Activated T-helper 2 cell treated with anti-CD3 and anti-CD28 coated beads, Interferon-gamma antibody, Interleukin-2, Interleukin-4, amounts not matched to agents 10 μg/mL and 5 μg/mL and 100 μg/mL, durations not matched to agents 14 hours and 24 hours and 36 hours (primary cell): ENCODE results near the gene UBTFL1. TPM values are rescaled to one million over a fixed set of nuclear protein-coding genes. Genes with fewer than 3 reads are reported as not detected.
A peak's percentile ranks its signal among the peaks of the same experiment; 100 is the strongest.

ENCODE experiments used
- DNase-seq: peaks from one replicate; pipeline ENCODE4 v3.0.0; 2021; ENCODE audit warnings: low spot score
- H3K27ac Mint-ChIP-seq: one replicate; pipeline ENCODE4 v1.8.0; 2021; ENCODE audit warnings: mixed read lengths
- H3K27me3 Mint-ChIP-seq: one replicate; pipeline ENCODE4 v1.8.0; 2021; ENCODE audit warnings: low read depth, mixed read lengths
- H3K36me3 Mint-ChIP-seq: one replicate; pipeline ENCODE4 v1.8.0; 2021; ENCODE audit warnings: low read depth, mixed read lengths
- H3K4me1 Mint-ChIP-seq: one replicate; pipeline ENCODE4 v1.8.0; 2021; ENCODE audit warnings: low read depth, mixed read lengths
- H3K4me3 Mint-ChIP-seq: one replicate; pipeline ENCODE4 v1.8.0; 2021; ENCODE audit warnings: low read depth, mild to moderate bottlenecking, moderate library complexity, mixed read lengths
- H3K9me3 Mint-ChIP-seq: one replicate; pipeline ENCODE4 v1.8.0; 2021; ENCODE audit warnings: mixed read lengths
- intact Hi-C: fragments of 100-400 bp; cut with micrococcal nuclease; formaldehyde crosslinking; loops from one replicate; pipeline ENCODE4 v1.15.1; 2023
- total RNA-seq: library from RNA; stranded (reverse); gene quantifications from 2 replicates; pipeline ENCODE4 v1.2.3, GENCODE V29; 2022

UBTFL1 gene
- total RNA-seq, 1 donor from 2014 or later, result not detected

DNA sequence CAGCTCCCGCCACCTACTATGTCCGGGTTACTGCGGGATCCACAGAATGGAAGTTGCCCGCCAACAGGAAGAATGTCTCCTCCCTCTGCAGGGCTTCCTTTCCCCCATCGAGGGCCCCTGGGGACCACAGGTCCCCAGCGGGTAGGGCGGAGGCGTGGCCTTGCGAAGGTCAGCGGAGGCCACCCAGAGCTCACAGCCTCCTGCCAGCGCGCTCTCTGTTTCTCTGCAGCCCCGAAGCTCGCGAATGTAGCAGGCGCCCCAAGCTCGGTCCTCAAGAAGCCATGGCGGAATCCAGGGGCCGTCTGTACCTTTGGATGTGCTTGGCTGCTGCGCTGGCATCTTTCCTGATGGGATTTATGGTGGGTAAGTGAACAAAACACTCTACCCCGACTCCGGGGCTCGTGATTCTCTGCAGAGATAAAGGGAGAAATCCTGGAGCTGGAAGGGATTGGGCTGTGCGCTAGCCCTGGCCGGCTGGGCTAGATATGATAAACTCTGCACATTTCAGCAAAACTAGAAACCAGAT lies 48.8 kb downstream of the UBTFL1 start, which contains the start of gene NAALAD2:
TSS of gene NAALAD2 (plus strand) at position 186 of the 526 bp plus-strand sequence. CDS start at position 282, 96 bp downstream.
- DNase-seq, result no peak
- no peaks in the 10 kb centered on the region for H3K36me3 Mint-ChIP-seq
- H3K27me3 Mint-ChIP-seq, result peaks cover 40% of the 10 kb centered on the region
- peak within 1 kb of the TSS; percentile 43 for H3K4me3 Mint-ChIP-seq
- no peak within 1 kb of the TSS for H3K27ac Mint-ChIP-seq
- H3K9me3 Mint-ChIP-seq, result no peaks in the 10 kb centered on the region
- H3K4me1 Mint-ChIP-seq, result peaks cover 10% of the 10 kb centered on the region
- intact Hi-C loops, result no loop called here

- Mint-ChIP-seq H3K4me1 (peaks cover 10% of the 10 kb centered on the region), H3K4me3 (peak overlapping the region; percentile 43), H3K36me3 (no peaks in the 10 kb centered on the region), H3K27ac (no peak overlapping the region), H3K9me3 (no peaks in the 10 kb centered on the region), H3K27me3 (peaks cover 39% of the 10 kb centered on the region)
- intact Hi-C loops, result no loop called here
- no peak for DNase-seq
These were observed 49.3 kb downstream of the UBTFL1 start for GRCh38 chr11:90135016-90135415.

Other genes starting within 250 kb of the UBTFL1 start
- not detected in 2 replicates for gene TRIM64B, start 207.5 kb upstream of the UBTFL1 start, total RNA-seq
- gene TRIM49D1, start 163.7 kb upstream of the UBTFL1 start, total RNA-seq, result not detected in 2 replicates
- not detected in 2 replicates for gene TRIM49D2, start 161.9 kb upstream of the UBTFL1 start, total RNA-seq
- not detected in 2 replicates for gene TRIM64, start 119.9 kb upstream of the UBTFL1 start, total RNA-seq
- not detected in 2 replicates for gene TRIM49C, start 54.8 kb upstream of the UBTFL1 start, total RNA-seq
- gene NAALAD2, start 48.7 kb downstream of the UBTFL1 start, total RNA-seq, result not detected in 2 replicates
- gene CHORDC1, start 137.1 kb downstream of the UBTFL1 start, total RNA-seq, result 100 and 109 TPM in 2 replicates